ENCODE data around the gene ADAMTS12.

Gene ADAMTS12

GRCh38 chr5:33501899-33502298 is 389.9 kb downstream of the ADAMTS12 start:
- Histone ChIP-seq H3K27ac (ENCODE audit: low read depth, low read length) (no peak overlapping the region), H3K36me3 (ENCODE audit: insufficient read depth, low read length) (no peaks in the 10 kb centered on the region), H3K4me3 (ENCODE audit: low read depth in 1 of 2, low read length in 2 of 2) (no peak overlapping the region), H3K27me3 (ENCODE audit: control insufficient read depth in 1 of 2, insufficient read depth in 2 of 2, low read length in 2 of 2) (no peaks in the 10 kb centered on the region), H3K9ac (ENCODE audit: low read length) (no peak overlapping the region), H3K4me1 (ENCODE audit: insufficient read depth, low read length) (no peaks in the 10 kb centered on the region), H3K9me3 (ENCODE audit: low read length) (no peaks in the 10 kb centered on the region)

- Histone ChIP-seq H3K4me1 (ENCODE audit: insufficient read depth, low read length) (no peaks in the 10 kb centered on the region), H3K9ac (ENCODE audit: low read length) (no peak overlapping the region), H3K9me3 (ENCODE audit: low read length) (no peaks in the 10 kb centered on the region), H3K4me3 (ENCODE audit: low read depth in 1 of 2, low read length in 2 of 2) (no peak overlapping the region), H3K36me3 (ENCODE audit: insufficient read depth, low read length) (no peaks in the 10 kb centered on the region), H3K27me3 (ENCODE audit: control insufficient read depth in 1 of 2, insufficient read depth in 2 of 2, low read length in 2 of 2) (no peaks in the 10 kb centered on the region), H3K27ac (ENCODE audit: low read depth, low read length) (no peak overlapping the region)
Measured at GRCh38 chr5:33501260-33501659, 390.5 kb downstream of the ADAMTS12 start.

- Histone ChIP-seq H3K9ac (ENCODE audit: low read length) (no peak overlapping the region), H3K27me3 (ENCODE audit: control insufficient read depth in 1 of 2, insufficient read depth in 2 of 2, low read length in 2 of 2) (no peaks in the 10 kb centered on the region), H3K4me3 (ENCODE audit: low read depth in 1 of 2, low read length in 2 of 2) (no peak overlapping the region), H3K4me1 (ENCODE audit: insufficient read depth, low read length) (peaks cover 6% of the 10 kb centered on the region), H3K27ac (ENCODE audit: low read depth, low read length) (no peak overlapping the region), H3K36me3 (ENCODE audit: insufficient read depth, low read length) (no peaks in the 10 kb centered on the region), H3K9me3 (ENCODE audit: low read length) (no peaks in the 10 kb centered on the region)
Measured at GRCh38 chr5:33494466-33494865, 397.3 kb downstream of the ADAMTS12 start.

- Histone ChIP-seq H3K9ac (ENCODE audit: low read length) (no peak overlapping the region), H3K4me1 (ENCODE audit: insufficient read depth, low read length) (peaks cover 6% of the 10 kb centered on the region), H3K27ac (ENCODE audit: low read depth, low read length) (no peak overlapping the region), H3K36me3 (ENCODE audit: insufficient read depth, low read length) (no peaks in the 10 kb centered on the region), H3K9me3 (ENCODE audit: low read length) (no peaks in the 10 kb centered on the region), H3K27me3 (ENCODE audit: control insufficient read depth in 1 of 2, insufficient read depth in 2 of 2, low read length in 2 of 2) (no peaks in the 10 kb centered on the region), H3K4me3 (ENCODE audit: low read depth in 1 of 2, low read length in 2 of 2) (no peak overlapping the region)
Measured at GRCh38 chr5:33491941-33492340, 399.8 kb downstream of the ADAMTS12 start.

GRCh38 chr5:33490071-33490665 is 401.6 kb downstream of the ADAMTS12 start:
- Histone ChIP-seq H3K27me3 (ENCODE audit: control insufficient read depth in 1 of 2, insufficient read depth in 2 of 2, low read length in 2 of 2) (no peaks in the 10 kb centered on the region), H3K9me3 (ENCODE audit: low read length) (no peaks in the 10 kb centered on the region), H3K9ac (ENCODE audit: low read length) (no peak overlapping the region), H3K36me3 (ENCODE audit: insufficient read depth, low read length) (no peaks in the 10 kb centered on the region), H3K27ac (ENCODE audit: low read depth, low read length) (no peak overlapping the region), H3K4me3 (ENCODE audit: low read depth in 1 of 2, low read length in 2 of 2) (no peak overlapping the region), H3K4me1 (ENCODE audit: insufficient read depth, low read length) (peaks cover 6% of the 10 kb centered on the region)

GRCh38 chr5:33489481-33490067 is 402.2 kb downstream of the ADAMTS12 start:
- H3K36me3 ChIP-seq (ENCODE audit: insufficient read depth, low read length) = no peaks in the 10 kb centered on the region
- no peaks in the 10 kb centered on the region for H3K9me3 ChIP-seq (ENCODE audit: low read length)
- peaks cover 3% of the 10 kb centered on the region for H3K4me1 ChIP-seq (ENCODE audit: insufficient read depth, low read length)
- no peak overlapping the region for H3K27ac ChIP-seq (ENCODE audit: low read depth, low read length)
- no peaks in the 10 kb centered on the region for H3K27me3 ChIP-seq (ENCODE audit: control insufficient read depth in 1 of 2, insufficient read depth in 2 of 2, low read length in 2 of 2)
- H3K4me3 ChIP-seq (ENCODE audit: low read depth in 1 of 2, low read length in 2 of 2) = no peak overlapping the region
- H3K9ac ChIP-seq (ENCODE audit: low read length) = no peak overlapping the region

GRCh38 chr5:33488558-33489355 is 403.0 kb downstream of the ADAMTS12 start:
- Histone ChIP-seq H3K27ac (ENCODE audit: low read depth, low read length) (no peak overlapping the region), H3K9me3 (ENCODE audit: low read length) (no peaks in the 10 kb centered on the region), H3K27me3 (ENCODE audit: control insufficient read depth in 1 of 2, insufficient read depth in 2 of 2, low read length in 2 of 2) (no peaks in the 10 kb centered on the region), H3K36me3 (ENCODE audit: insufficient read depth, low read length) (no peaks in the 10 kb centered on the region), H3K4me3 (ENCODE audit: low read depth in 1 of 2, low read length in 2 of 2) (no peak overlapping the region), H3K4me1 (ENCODE audit: insufficient read depth, low read length) (no peaks in the 10 kb centered on the region), H3K9ac (ENCODE audit: low read length) (no peak overlapping the region)

GRCh38 chr5:33487236-33487635 is 404.6 kb downstream of the ADAMTS12 start:
- Histone ChIP-seq H3K9ac (ENCODE audit: low read length) (no peak overlapping the region), H3K9me3 (ENCODE audit: low read length) (no peaks in the 10 kb centered on the region), H3K27me3 (ENCODE audit: control insufficient read depth in 1 of 2, insufficient read depth in 2 of 2, low read length in 2 of 2) (no peaks in the 10 kb centered on the region), H3K4me3 (ENCODE audit: low read depth in 1 of 2, low read length in 2 of 2) (no peak overlapping the region), H3K36me3 (ENCODE audit: insufficient read depth, low read length) (no peaks in the 10 kb centered on the region), H3K4me1 (ENCODE audit: insufficient read depth, low read length) (no peaks in the 10 kb centered on the region), H3K27ac (ENCODE audit: low read depth, low read length) (no peak overlapping the region)

- no peak overlapping the region for H3K9ac ChIP-seq (ENCODE audit: low read length)
- H3K9me3 ChIP-seq (ENCODE audit: low read length) = no peaks in the 10 kb centered on the region
- H3K36me3 ChIP-seq (ENCODE audit: insufficient read depth, low read length) = no peaks in the 10 kb centered on the region
- H3K4me3 ChIP-seq (ENCODE audit: low read depth in 1 of 2, low read length in 2 of 2) = no peak overlapping the region
- H3K4me1 ChIP-seq (ENCODE audit: insufficient read depth, low read length) = no peaks in the 10 kb centered on the region
- no peaks in the 10 kb centered on the region for H3K27me3 ChIP-seq (ENCODE audit: control insufficient read depth in 1 of 2, insufficient read depth in 2 of 2, low read length in 2 of 2)
- no peak overlapping the region for H3K27ac ChIP-seq (ENCODE audit: low read depth, low read length)
Measured at GRCh38 chr5:33482335-33482734, 409.5 kb downstream of the ADAMTS12 start.

GRCh38 chr5:33480876-33481275 is 410.9 kb downstream of the ADAMTS12 start:
- Histone ChIP-seq H3K27ac (ENCODE audit: low read depth, low read length) (no peak overlapping the region), H3K36me3 (ENCODE audit: insufficient read depth, low read length) (peaks cover 7% of the 10 kb centered on the region), H3K4me1 (ENCODE audit: insufficient read depth, low read length) (no peaks in the 10 kb centered on the region), H3K4me3 (ENCODE audit: low read depth in 1 of 2, low read length in 2 of 2) (no peak overlapping the region), H3K9me3 (ENCODE audit: low read length) (no peaks in the 10 kb centered on the region), H3K9ac (ENCODE audit: low read length) (no peak overlapping the region), H3K27me3 (ENCODE audit: control insufficient read depth in 1 of 2, insufficient read depth in 2 of 2, low read length in 2 of 2) (no peaks in the 10 kb centered on the region)

- peaks cover 17% of the 10 kb centered on the region for H3K36me3 ChIP-seq (ENCODE audit: insufficient read depth, low read length)
- no peaks in the 10 kb centered on the region for H3K9me3 ChIP-seq (ENCODE audit: low read length)
- H3K9ac ChIP-seq (ENCODE audit: low read length) = no peak overlapping the region
- H3K27ac ChIP-seq (ENCODE audit: low read depth, low read length) = no peak overlapping the region
- no peaks in the 10 kb centered on the region for H3K27me3 ChIP-seq (ENCODE audit: control insufficient read depth in 1 of 2, insufficient read depth in 2 of 2, low read length in 2 of 2)
- no peak overlapping the region for H3K4me3 ChIP-seq (ENCODE audit: low read depth in 1 of 2, low read length in 2 of 2)
- H3K4me1 ChIP-seq (ENCODE audit: insufficient read depth, low read length) = no peaks in the 10 kb centered on the region
Measured at GRCh38 chr5:33479311-33479710, 412.5 kb downstream of the ADAMTS12 start.

Data from muscle layer of colon (tissue), 2 donors.